ES-I3 (cell line): ENCODE results near the gene IRX4.
A peak's percentile ranks its signal among the peaks of the same experiment; 100 is the strongest.

Experiments
- H3K36me3 ChIP-seq: 2 replicates; pipeline ENCODE4 v1.6.1; 2013; ENCODE audit warnings: mild to moderate bottlenecking, low read length, control low read depth, moderate library complexity; ENCODE audit not compliant: insufficient read depth
- H3K4me1 ChIP-seq: 2 replicates; pipeline ENCODE4 v1.6.1; 2013; ENCODE audit warnings: mild to moderate bottlenecking, control low read depth, low read length; ENCODE audit not compliant: insufficient read depth
- H3K9ac ChIP-seq: 2 replicates; pipeline ENCODE4 v1.6.1; 2013; ENCODE audit warnings: low read depth, mild to moderate bottlenecking, low read length, moderate library complexity
- H3K9me3 ChIP-seq: 2 replicates; pipeline ENCODE4 v1.6.1; 2013; ENCODE audit warnings: mild to moderate bottlenecking, low read length, moderate library complexity; ENCODE audit not compliant: control insufficient read depth, insufficient read depth

Gene IRX4

DNA sequence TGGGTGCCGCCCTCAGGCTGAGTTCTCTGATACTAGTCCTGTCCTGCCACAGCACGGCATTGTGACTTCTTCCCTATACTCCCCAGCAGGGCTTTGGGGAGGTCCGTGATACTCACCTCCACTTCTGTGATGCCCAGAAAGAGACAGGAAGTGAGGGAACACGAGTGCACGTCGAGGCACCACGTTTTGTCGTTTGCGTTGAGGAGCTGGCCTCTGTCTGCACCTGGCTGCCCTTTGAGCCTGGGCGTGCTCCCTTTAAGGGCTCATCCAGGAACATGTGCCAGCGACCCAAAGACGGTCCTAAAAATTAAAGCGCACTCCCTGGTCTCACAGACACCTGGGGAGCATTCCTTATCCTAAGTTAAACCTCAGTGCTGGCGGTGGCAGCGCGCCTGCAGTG is 8.7 kb upstream of the IRX4 start:
- H3K4me1 ChIP-seq, result no peaks in the 10 kb centered on the region; the same call in 1 of the 2 replicates

DNA sequence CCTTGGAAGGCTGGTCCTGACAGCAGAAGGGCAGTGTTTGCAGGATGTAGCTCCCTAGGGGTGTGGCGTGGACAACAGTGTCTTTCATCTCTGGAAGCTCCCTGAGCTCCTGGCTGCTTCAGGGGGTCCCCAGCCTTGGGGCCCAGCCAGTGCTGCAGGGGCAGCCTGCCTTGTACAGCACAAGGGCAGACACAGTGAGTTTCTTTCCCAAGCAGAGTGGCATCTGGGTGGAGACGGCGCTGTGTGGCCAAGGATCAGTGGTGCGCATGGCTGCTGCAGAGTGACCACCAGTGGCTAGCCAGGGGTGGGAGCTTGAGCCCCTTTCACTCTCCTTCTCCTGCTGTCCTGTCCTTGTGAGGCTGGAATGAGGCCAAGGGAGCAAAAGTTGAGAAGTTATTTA is 7.6 kb upstream of the IRX4 start:
- Histone ChIP-seq H3K9me3 (no peaks in the 10 kb centered on the region), H3K4me1 (no peaks in the 10 kb centered on the region; the same call in 1 of the 2 replicates), H3K9ac (no peak overlapping the region), H3K36me3 (no peaks in the 10 kb centered on the region)

More for the DNA sequence above, 8.7 kb upstream of the IRX4 start:
- no peaks in the 10 kb centered on the region for H3K36me3 ChIP-seq
- H3K9ac ChIP-seq, result no peak overlapping the region
- no peaks in the 10 kb centered on the region for H3K9me3 ChIP-seq

DNA sequence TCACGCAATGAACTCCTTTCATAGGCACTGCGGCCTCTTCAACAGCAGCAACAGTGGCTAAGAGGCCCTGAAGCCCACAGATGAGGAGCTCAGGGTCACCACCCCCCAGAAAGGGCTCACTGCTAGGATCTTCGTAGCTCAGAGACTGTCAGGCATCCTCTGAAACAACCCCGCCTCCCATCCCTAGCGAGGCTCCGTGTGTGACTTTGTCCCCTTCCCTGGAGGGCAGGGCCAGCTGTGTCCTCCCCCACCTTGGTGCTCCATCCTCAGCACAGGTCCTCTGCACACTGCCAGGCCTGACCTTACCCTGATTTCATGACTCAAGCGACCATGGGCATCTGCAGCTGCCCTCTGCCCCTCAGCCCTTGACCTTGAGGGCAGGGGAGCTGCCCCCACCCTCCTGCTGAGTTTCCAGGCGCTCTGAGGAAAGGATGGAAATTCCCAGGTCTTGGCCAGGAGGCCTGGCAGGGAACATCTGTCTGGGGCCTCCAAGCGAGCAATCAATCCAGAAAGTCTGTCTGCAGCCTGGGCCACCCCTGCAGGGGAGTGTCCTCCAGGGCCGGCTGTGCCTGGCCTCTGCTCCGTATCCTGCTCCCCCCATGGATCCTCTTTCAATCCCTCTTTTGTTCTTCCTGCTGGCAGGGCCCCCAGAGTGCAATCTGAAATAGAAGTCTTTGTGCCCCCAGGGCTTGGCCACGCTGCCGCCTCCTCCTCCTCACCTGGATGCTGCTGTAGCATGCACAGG is 6.8 kb upstream of the IRX4 start:
- no peaks in the 10 kb centered on the region; the same call in 1 of the 2 replicates for H3K4me1 ChIP-seq
- H3K9ac ChIP-seq, result no peak overlapping the region
- H3K36me3 ChIP-seq, result no peaks in the 10 kb centered on the region
- no peaks in the 10 kb centered on the region for H3K9me3 ChIP-seq

DNA sequence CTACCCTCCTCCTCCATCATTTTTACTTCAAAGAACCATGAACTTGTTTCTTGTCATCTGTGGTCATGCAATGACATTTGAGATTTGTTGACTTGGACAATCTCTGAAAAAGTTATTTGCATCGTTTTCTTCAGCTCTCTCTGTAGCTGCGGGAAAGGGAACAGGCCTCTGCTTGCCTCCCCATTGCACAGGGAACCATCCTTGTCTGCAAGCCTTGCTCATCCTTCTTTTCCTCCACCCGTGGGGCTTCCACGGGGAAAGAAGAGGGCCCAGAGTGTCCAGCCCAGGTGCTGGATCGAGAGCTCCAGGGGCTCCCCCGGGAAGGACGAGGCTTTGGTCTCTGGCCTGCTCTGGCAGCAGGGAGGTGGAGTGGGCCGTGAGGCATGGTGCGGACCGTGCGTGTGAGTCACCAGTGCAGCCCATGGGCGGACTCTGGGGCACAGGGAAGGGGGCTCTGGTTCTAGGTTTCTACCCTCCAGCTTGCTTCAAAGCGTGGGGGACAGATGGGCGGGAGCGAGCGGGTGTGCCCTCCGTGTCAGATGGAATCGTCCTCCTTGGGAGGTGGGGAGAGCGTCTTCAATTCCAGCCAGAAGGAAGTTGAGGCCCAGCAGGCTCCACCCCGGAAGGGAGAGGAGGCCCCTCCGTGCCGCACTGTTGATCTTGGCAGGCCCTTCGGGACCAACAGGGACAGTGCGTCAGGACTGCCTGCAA is 6.0 kb upstream of the IRX4 start:
- Histone ChIP-seq H3K36me3 (no peaks in the 10 kb centered on the region), H3K4me1 (no peaks in the 10 kb centered on the region; the same call in 1 of the 2 replicates), H3K9ac (no peak overlapping the region), H3K9me3 (no peaks in the 10 kb centered on the region)

DNA sequence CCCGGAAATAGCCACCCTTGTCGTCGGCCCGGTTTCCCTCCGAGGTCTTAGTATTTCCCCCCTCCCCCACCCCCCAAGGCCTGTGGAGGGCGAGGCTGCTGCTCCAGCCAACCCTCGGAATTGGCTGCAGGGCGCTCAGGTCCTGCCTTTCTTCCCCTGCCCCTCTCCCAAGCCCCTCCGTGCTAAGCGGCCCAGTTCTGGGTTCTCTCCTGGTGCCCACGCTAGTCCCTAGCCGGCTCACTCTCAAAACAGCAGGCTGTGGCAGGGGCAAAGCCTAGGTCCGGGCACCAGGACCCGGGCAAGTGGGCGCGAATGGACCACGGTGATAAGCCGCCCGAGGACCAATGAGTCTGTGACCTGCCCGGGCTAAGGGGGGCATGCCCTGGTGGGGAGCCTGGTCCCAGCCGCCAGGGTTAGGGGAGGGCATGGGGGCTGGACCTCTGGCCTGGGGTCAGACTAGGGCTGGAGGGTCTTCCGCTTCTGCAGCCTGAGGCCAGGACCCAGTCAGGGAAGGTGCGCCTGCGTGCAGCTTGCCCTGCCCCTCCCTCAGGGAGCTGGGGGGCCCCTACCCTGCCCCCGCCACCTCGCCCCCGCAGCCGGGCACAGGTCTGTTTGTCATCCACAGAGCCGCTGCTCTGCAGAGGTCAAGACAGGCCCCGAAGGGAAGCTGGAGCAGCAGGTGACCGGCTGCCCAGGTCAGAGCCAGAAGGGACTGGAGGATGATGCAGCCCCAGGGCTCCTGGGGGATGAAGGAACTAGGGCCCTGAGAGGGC is 5.0 kb upstream of the IRX4 start:
- no peaks in the 10 kb centered on the region; the same call in 1 of the 2 replicates for H3K4me1 ChIP-seq
- H3K9me3 ChIP-seq, result no peaks in the 10 kb centered on the region
- no peaks in the 10 kb centered on the region for H3K36me3 ChIP-seq
- peak overlapping the region; percentile 53; the same call in 1 of the 2 replicates for H3K9ac ChIP-seq

DNA sequence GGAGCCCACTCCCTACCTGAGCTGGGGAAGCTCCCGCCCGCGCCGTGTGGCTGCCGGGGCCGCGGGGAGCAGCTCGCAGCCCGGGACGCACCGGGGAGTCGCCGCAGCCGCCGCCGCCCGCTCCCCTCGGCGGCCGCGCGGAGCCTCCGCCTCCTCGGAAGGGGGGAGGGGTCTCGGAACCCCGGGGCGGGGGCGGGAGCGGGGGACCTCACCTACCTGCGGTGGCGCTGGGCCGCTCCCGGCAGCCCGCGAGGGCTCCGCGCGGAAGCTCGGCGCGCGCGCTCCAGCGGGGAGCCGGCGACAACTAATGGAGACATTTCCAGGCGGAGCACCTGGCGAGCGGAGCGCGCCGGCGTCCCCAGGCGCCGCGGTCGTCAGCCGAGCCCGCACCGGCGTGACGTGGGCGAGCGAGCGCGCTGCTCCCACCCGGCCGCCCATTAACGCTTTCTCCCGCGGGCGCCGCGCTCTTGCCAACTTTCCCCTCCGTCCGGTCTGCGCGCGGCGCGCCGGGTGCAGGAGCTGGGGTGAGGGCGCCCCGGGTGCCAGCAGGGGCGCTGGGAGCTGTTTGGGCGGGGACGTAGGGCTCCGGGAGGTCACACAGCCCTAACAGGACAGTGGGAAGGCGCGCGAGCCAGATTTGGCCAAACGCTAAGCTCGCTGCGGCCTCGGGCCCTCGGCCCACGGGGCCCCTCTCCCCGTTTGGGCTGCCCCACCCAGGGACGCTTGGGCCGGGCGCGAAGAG is 4.3 kb upstream of the IRX4 start:
- no peaks in the 10 kb centered on the region for H3K36me3 ChIP-seq
- no peaks in the 10 kb centered on the region; the same call in 1 of the 2 replicates for H3K4me1 ChIP-seq
- H3K9me3 ChIP-seq, result no peaks in the 10 kb centered on the region
- H3K9ac ChIP-seq, result peak overlapping the region; percentile 53

DNA sequence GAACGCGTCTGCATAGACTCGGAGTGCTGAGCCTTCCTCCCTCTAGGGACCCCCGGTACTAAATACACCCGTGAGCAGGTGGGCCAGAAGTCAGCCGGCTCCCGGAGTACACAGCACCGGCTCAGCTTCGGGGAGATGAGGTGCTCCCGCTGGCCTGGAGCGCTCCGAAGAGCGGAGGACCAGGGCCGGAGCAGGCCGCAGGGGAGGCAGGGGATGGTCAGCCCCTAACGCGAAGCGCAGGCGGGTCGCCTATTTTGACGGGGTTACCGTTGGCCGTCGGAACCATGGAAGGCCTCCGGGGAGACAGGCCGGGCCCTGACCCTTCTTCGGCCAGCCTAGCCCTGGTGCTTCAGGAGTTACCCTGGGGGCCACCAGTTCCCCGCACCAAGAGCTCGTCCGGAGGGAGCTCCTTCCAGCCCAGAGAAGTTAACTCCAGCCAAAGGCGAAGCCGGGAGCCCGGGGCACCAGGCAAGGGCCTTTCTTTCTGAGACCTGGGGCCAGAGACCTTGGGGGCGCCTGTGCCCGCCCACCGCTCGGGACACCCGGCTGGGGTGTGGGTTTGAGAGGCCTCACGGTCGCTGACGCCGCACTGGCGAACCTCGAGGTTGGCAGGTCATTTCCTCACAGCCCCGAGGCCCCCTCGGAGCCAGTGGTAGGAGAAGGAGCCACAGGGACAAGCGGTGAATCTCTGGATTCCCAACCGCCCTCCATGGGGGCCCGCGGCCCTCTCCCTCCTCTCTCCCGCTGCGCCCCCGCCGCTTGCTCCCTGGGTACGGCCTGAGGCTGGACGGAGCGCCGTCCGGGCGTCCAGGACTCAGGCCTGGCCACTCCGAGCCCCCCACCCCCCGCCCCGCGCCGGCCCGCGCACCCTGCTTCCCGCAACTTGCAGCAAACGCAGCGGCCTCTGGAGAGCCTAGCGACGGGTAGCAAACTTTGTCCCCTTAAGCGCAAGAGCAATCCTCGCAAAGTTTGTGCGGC is 3.4 kb upstream of the IRX4 start:
- no peaks in the 10 kb centered on the region for H3K9me3 ChIP-seq
- H3K9ac ChIP-seq, result no peak overlapping the region; the same call in none of the 2 replicates
- no peaks in the 10 kb centered on the region; the same call in 1 of the 2 replicates for H3K4me1 ChIP-seq

DNA sequence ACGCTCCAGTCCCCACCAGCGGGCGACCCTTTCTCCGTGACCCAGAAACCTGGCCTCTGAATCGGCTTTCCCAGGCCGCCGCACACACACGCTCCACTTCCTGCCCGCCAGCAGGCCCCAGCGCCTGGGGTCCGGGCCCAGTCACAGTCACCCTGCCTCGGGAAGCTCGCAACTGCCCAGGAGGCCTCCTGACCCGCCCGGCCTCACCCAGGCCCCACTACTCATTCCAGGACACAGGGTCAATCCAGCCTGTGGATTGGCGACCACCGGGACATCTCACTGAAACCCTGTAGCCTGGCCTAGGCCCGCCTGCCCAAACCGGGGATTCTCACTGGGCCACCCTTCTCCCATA is 2.7 kb upstream of the IRX4 start:
- H3K36me3 ChIP-seq, result no peaks in the 10 kb centered on the region
- H3K4me1 ChIP-seq, result no peaks in the 10 kb centered on the region; the same call in 1 of the 2 replicates
- peak overlapping the region; percentile 22; the same call in 1 of the 2 replicates for H3K9ac ChIP-seq
- H3K9me3 ChIP-seq, result no peaks in the 10 kb centered on the region

More for the DNA sequence above, 3.4 kb upstream of the IRX4 start:
- H3K36me3 ChIP-seq, result no peaks in the 10 kb centered on the region

DNA sequence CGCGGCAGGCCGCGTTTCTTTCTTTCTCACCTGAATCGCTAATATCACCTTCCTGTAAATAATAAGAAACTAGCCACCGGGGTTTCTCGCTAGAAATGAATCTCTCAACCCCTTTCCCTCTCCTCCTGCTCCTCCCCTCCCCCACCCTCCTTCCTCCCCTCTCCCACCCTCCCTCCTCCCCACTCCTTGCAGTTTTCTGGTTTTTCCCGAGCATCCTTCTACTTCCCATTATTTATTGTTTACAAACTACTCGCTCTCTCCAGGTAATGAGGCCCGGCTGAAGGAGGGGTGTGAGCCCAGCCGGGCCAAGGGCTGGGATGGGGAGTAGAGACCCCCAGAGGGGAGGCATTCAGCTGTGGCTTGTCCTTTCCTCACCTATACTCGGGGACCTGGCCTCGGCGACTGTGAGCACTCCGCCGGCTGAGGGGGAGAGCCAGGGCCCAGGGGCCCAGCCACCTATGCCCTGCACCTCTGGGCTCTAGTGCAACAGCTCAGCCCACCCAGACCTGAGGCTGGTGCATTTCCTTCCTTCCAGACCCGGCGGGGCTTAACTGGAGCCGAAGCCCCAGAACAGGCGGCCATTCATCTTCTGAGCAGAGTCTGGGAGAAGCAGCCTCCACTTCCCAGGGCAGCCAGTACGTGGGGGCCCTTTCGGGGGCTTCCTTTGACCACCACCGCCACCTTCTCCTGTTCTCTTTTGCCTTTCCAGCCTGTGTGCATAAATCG is 2.1 kb upstream of the IRX4 start:
- Histone ChIP-seq H3K4me1 (no peaks in the 10 kb centered on the region; the same call in 1 of the 2 replicates), H3K9me3 (no peaks in the 10 kb centered on the region), H3K9ac (peak overlapping the region; percentile 61; the same call in 1 of the 2 replicates), H3K36me3 (no peaks in the 10 kb centered on the region)

DNA sequence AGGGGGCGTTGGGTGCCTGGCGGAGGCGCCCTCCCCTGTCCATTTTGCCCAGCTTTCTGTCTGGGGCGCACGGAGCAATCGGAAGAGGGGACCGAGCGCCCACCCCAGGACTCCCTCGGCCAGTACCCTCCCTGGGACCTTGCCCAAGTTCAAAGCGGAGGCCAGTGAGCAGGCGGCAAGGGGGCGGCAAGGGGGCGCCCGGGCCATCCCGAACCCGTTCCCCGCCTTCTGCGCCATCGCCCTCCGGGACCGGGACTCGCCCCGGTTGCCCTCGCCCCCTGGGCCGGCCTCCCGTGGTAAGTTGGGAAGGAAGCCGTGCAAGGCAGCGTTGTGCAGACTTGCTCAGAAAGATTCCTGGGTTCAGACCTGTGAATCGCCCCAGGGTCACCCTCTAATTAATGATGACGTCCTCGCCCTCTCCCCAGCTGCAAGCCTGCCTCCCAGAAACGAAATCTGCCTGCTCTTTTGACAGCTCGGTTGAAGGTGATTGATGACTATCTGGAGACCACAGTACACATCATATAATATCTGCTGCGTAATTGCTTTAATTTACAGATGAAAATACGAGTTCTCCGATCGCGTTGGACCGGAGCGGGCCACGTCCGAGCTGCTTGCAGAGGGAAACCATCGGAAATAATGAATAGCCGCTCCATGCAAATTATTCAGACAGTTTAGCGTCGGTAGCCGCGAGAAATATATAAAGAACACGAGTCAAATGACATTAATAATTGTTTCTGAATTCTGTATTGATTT is 1.4 kb upstream of the IRX4 start:
- H3K9ac ChIP-seq, result peak overlapping the region; percentile 61; the same call in 1 of the 2 replicates
- no peaks in the 10 kb centered on the region; the same call in 1 of the 2 replicates for H3K4me1 ChIP-seq
- H3K9me3 ChIP-seq, result no peaks in the 10 kb centered on the region
- H3K36me3 ChIP-seq, result no peaks in the 10 kb centered on the region

DNA sequence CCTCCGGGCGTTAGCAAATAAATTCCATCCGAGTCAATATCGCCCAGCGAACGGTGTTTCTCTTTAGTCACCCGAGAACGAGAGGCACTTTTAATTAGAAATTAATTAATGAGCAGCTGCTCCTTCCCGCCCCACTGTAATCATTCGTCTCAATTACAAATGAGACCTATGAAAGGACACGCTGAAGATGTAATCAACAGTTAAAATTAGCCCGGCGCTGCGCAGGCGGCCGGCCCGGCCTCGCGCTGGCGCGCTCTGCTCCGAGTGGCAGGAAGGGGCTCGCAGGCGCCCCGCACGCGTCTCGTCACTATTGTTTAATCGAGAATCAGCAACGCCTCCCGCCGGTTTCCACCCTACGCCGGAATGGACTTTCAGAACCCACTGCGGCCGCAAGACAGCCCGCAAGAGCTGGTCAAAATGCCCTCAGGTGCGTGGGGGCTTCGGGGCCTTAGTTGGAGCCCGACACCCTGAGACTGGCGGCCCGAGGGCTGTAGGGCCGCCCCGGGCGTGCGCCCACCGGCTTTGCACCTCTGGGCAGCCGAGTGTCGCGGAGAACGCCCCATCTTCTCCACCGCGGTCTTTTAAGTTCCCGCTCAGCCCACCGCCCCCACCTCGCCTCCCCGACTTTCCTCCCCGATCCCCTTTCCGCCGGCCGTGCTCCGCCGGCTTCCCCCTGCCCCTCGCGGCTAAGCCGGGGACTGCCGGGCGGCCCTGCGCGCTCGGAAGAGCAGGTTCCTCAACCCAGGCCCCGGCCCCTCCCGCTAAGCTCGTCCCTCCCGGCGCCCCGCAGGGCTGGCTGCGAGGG is 597 bp upstream of the IRX4 start:
- Histone ChIP-seq H3K4me1 (no peaks in the 10 kb centered on the region; the same call in 1 of the 2 replicates), H3K9ac (peak overlapping the region; percentile 61; the same call in 1 of the 2 replicates), H3K36me3 (no peaks in the 10 kb centered on the region), H3K9me3 (no peaks in the 10 kb centered on the region)
